ENCODE data around the gene SLC12A4. TPM values are rescaled to one million over a fixed set of nuclear protein-coding genes. Genes with fewer than 3 reads are reported as not detected.

The SLC12A4 gene
- total and polyA plus RNA-seq, 2 experiments from 2014 or later: 19.9 to 53.0 TPM

DNA sequence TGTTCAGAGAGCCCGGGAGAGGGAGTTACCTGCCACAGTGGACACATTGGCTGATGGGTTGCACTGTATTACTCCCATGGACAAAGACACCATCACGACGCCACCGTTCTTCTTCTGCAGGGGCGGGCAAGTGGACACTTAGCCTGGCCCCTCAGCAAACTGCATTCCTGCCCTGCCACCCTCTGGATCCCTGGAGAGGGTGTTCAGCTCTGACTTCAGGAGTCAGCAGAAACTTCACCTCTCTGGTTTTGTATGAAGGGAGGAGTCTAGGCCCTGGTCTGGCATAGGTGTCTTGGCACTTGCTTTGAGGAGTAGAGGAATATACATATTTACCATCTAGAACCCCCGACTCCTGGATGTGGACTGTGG is 21.6 kb upstream of the SLC12A4 start:
- Mint-ChIP-seq H3K36me3 (ENCODE audit: low read depth) (no peaks in the 10 kb centered on the region), H3K27ac (no peak overlapping the region), H3K4me3 (no peak overlapping the region)

More for the DNA sequence above, 21.6 kb upstream of the SLC12A4 start:
- Histone ChIP-seq H3K4me2 (no peak overlapping the region), H3K27me3 (ENCODE audit: insufficient read depth) (peaks cover 3% of the 10 kb centered on the region; the same call in 1 of the 2 replicates), H3K9me2 (ENCODE audit: insufficient read depth) (peaks cover 3% of the 10 kb centered on the region; the same call in 1 of the 2 replicates), H3K27ac (ENCODE audit: low read depth) (no peak overlapping the region), H3K4me1 (ENCODE audit: insufficient read depth) (no peaks in the 10 kb centered on the region), H2AFZ (no peak overlapping the region), H3K36me3 (ENCODE audit: insufficient read depth) (no peaks in the 10 kb centered on the region), H4K20me1 (replicated peaks; ENCODE audit: insufficient read depth) (no peaks in the 10 kb centered on the region), H3F3A (replicated peaks; ENCODE audit: low read depth) (no peaks in the 10 kb centered on the region), H3K79me2 (replicated peaks; ENCODE audit: insufficient read depth) (no peaks in the 10 kb centered on the region), H3K4me3 (no peak overlapping the region)
- Mint-ChIP-seq H3K27me3 (ENCODE audit: insufficient read depth, low read depth, poor library complexity) (peaks cover 18% of the 10 kb centered on the region), H3K4me1 (no peaks in the 10 kb centered on the region), H3K9me3 (peaks cover 4% of the 10 kb centered on the region; the same call in 1 of the 3 replicates)
- TF ChIP-seq STAT1 (IDR thresholded peaks at IDR 0.05; ENCODE audit: unreplicated experiment) (no peak), NANOG (IDR thresholded peaks at IDR 0.05; ENCODE audit: borderline replicate concordance) (no peak), CREB1 (CRISPR knock-in tag; IDR thresholded peaks at IDR 0.05; ENCODE audit: low read depth) (no peak), POLR2AphosphoS5 (IDR thresholded peaks at IDR 0.05; ENCODE audit: low read depth) (no peak), ZNF331 (CRISPR knock-in tag; IDR thresholded peaks at IDR 0.05; ENCODE audit: low read depth) (no peak), EZH2phosphoT487 (IDR thresholded peaks at IDR 0.05; ENCODE audit: unreplicated experiment) (no peak), JUNB (IDR thresholded peaks at IDR 0.05; ENCODE audit: unreplicated experiment) (no peak), ZNF114 (CRISPR knock-in tag; IDR thresholded peaks at IDR 0.05) (no peak), EZH2 (IDR thresholded peaks at IDR 0.05; ENCODE audit: low read depth, unreplicated experiment) (no peak)
- TF ChIP-seq, protein P1, sequence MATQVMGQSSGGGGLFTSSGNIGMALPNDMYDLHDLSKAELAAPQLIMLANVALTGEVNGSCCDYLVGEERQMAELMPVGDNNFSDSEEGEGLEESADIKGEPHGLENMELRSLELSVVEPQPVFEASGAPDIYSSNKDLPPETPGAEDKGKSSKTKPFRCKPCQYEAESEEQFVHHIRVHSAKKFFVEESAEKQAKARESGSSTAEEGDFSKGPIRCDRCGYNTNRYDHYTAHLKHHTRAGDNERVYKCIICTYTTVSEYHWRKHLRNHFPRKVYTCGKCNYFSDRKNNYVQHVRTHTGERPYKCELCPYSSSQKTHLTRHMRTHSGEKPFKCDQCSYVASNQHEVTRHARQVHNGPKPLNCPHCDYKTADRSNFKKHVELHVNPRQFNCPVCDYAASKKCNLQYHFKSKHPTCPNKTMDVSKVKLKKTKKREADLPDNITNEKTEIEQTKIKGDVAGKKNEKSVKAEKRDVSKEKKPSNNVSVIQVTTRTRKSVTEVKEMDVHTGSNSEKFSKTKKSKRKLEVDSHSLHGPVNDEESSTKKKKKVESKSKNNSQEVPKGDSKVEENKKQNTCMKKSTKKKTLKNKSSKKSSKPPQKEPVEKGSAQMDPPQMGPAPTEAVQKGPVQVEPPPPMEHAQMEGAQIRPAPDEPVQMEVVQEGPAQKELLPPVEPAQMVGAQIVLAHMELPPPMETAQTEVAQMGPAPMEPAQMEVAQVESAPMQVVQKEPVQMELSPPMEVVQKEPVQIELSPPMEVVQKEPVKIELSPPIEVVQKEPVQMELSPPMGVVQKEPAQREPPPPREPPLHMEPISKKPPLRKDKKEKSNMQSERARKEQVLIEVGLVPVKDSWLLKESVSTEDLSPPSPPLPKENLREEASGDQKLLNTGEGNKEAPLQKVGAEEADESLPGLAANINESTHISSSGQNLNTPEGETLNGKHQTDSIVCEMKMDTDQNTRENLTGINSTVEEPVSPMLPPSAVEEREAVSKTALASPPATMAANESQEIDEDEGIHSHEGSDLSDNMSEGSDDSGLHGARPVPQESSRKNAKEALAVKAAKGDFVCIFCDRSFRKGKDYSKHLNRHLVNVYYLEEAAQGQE (IDR thresholded peaks at IDR 0.05; ENCODE audit: unreplicated experiment): no peak
- TF ChIP-seq, protein P2, sequence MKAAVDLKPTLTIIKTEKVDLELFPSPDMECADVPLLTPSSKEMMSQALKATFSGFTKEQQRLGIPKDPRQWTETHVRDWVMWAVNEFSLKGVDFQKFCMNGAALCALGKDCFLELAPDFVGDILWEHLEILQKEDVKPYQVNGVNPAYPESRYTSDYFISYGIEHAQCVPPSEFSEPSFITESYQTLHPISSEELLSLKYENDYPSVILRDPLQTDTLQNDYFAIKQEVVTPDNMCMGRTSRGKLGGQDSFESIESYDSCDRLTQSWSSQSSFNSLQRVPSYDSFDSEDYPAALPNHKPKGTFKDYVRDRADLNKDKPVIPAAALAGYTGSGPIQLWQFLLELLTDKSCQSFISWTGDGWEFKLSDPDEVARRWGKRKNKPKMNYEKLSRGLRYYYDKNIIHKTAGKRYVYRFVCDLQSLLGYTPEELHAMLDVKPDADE (IDR thresholded peaks at IDR 0.05): no peak
- TF ChIP-seq, protein P3, sequence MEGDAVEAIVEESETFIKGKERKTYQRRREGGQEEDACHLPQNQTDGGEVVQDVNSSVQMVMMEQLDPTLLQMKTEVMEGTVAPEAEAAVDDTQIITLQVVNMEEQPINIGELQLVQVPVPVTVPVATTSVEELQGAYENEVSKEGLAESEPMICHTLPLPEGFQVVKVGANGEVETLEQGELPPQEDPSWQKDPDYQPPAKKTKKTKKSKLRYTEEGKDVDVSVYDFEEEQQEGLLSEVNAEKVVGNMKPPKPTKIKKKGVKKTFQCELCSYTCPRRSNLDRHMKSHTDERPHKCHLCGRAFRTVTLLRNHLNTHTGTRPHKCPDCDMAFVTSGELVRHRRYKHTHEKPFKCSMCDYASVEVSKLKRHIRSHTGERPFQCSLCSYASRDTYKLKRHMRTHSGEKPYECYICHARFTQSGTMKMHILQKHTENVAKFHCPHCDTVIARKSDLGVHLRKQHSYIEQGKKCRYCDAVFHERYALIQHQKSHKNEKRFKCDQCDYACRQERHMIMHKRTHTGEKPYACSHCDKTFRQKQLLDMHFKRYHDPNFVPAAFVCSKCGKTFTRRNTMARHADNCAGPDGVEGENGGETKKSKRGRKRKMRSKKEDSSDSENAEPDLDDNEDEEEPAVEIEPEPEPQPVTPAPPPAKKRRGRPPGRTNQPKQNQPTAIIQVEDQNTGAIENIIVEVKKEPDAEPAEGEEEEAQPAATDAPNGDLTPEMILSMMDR (conservative IDR thresholded peaks at IDR 0.05; ENCODE audit: low read depth in 2 of 2): no peak
- TF ChIP-seq, protein P4, sequence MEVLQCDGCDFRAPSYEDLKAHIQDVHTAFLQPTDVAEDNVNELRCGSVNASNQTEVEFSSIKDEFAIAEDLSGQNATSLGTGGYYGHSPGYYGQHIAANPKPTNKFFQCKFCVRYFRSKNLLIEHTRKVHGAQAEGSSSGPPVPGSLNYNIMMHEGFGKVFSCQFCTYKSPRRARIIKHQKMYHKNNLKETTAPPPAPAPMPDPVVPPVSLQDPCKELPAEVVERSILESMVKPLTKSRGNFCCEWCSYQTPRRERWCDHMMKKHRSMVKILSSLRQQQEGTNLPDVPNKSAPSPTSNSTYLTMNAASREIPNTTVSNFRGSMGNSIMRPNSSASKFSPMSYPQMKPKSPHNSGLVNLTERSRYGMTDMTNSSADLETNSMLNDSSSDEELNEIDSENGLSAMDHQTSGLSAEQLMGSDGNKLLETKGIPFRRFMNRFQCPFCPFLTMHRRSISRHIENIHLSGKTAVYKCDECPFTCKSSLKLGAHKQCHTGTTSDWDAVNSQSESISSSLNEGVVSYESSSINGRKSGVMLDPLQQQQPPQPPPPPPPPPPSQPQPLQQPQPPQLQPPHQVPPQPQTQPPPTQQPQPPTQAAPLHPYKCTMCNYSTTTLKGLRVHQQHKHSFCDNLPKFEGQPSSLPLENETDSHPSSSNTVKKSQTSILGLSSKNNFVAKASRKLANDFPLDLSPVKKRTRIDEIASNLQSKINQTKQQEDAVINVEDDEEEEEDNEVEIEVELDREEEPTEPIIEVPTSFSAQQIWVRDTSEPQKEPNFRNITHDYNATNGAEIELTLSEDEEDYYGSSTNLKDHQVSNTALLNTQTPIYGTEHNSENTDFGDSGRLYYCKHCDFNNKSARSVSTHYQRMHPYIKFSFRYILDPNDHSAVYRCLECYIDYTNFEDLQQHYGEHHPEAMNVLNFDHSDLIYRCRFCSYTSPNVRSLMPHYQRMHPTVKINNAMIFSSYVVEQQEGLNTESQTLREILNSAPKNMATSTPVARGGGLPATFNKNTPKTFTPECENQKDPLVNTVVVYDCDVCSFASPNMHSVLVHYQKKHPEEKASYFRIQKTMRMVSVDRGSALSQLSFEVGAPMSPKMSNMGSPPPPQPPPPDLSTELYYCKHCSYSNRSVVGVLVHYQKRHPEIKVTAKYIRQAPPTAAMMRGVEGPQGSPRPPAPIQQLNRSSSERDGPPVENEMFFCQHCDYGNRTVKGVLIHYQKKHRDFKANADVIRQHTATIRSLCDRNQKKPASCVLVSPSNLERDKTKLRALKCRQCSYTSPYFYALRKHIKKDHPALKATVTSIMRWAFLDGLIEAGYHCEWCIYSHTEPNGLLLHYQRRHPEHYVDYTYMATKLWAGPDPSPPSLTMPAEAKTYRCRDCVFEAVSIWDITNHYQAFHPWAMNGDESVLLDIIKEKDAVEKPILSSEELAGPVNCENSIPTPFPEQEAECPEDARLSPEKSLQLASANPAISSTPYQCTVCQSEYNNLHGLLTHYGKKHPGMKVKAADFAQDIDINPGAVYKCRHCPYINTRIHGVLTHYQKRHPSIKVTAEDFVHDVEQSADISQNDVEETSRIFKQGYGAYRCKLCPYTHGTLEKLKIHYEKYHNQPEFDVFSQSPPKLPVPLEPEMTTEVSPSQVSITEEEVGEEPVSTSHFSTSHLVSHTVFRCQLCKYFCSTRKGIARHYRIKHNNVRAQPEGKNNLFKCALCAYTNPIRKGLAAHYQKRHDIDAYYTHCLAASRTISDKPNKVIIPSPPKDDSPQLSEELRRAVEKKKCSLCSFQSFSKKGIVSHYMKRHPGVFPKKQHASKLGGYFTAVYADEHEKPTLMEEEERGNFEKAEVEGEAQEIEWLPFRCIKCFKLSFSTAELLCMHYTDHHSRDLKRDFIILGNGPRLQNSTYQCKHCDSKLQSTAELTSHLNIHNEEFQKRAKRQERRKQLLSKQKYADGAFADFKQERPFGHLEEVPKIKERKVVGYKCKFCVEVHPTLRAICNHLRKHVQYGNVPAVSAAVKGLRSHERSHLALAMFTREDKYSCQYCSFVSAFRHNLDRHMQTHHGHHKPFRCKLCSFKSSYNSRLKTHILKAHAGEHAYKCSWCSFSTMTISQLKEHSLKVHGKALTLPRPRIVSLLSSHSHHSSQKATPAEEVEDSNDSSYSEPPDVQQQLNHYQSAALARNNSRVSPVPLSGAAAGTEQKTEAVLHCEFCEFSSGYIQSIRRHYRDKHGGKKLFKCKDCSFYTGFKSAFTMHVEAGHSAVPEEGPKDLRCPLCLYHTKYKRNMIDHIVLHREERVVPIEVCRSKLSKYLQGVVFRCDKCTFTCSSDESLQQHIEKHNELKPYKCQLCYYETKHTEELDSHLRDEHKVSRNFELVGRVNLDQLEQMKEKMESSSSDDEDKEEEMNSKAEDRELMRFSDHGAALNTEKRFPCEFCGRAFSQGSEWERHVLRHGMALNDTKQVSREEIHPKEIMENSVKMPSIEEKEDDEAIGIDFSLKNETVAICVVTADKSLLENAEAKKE (CRISPR knock-in tag; IDR thresholded peaks at IDR 0.05): no peak
- no peak for ATAC-seq
- no peak for DNase-seq (ENCODE audit: low spot score)
